Neural cell (in vitro differentiated cells): Measurements from ENCODE around the gene GLCE. TPM values are rescaled to one million over a fixed set of nuclear protein-coding genes. Genes with fewer than 3 reads are reported as not detected.
"Not testable (repeated sequence)": the region's sequence is repeated elsewhere in the genome, so short reads cannot be mapped to it uniquely, and the experiment has no call there.

ENCODE experiments used
- H2AFZ ChIP-seq: fragments of 200-600, 300-800 bp; sonication (generic), shearing (Covaris generic); 2 replicates; pipeline ENCODE4 v1.6.0; 2014; ENCODE audit warnings: low read depth, mild to moderate bottlenecking, antibody characterized with exemption, low read length, moderate library complexity
- H3F3A ChIP-seq: fragments of 200-600 bp; shearing (Covaris generic); 2 replicates; pipeline ENCODE4 v1.6.1; 2016; ENCODE audit warnings: mild to moderate bottlenecking, moderate library complexity, mixed read lengths, antibody characterized with exemption, low read length; ENCODE audit not compliant: insufficient read depth, poor library complexity, severe bottlenecking
- H3K27ac ChIP-seq: fragments of 200-600, 300-800 bp; sonication (generic), shearing (Covaris generic); 2 replicates; pipeline ENCODE4 v1.5.1; 2014; ENCODE audit warnings: mild to moderate bottlenecking, low read length, moderate library complexity
- H3K27me3 ChIP-seq: fragments of 300-800, 200-600 bp; sonication (generic), shearing (Covaris generic); 2 replicates; pipeline ENCODE4 v1.6.0; 2014; ENCODE audit warnings: mild to moderate bottlenecking, low read depth, low read length, moderate library complexity; ENCODE audit not compliant: insufficient read depth
- H3K36me3 ChIP-seq: fragments of 300-800, 200-600 bp; sonication (generic), shearing (Covaris generic); 2 replicates; pipeline ENCODE4 v1.5.1; 2014; ENCODE audit warnings: mild to moderate bottlenecking, antibody characterized with exemption, low read length, moderate library complexity; ENCODE audit not compliant: insufficient read depth
- H3K4me2 ChIP-seq: fragments of 300-800, 200-600 bp; sonication (generic), shearing (Covaris generic); 2 replicates; pipeline ENCODE4 v1.6.0; 2014; ENCODE audit warnings: mild to moderate bottlenecking, low read length
- H3K4me3 ChIP-seq: fragments of 300-800, 200-600 bp; sonication (generic), shearing (Covaris generic); 2 replicates; pipeline ENCODE4 v1.5.1; 2014; ENCODE audit warnings: mild to moderate bottlenecking, low read length, moderate library complexity
- H3K79me2 ChIP-seq: fragments of 200-600 bp; shearing (Covaris generic); replicated peaks from 2 replicates; pipeline ENCODE4 v1.6.0; 2014; ENCODE audit warnings: mild to moderate bottlenecking, low read length, moderate library complexity; ENCODE audit not compliant: insufficient read depth
- H3K9ac ChIP-seq: fragments of 300-800, 200-600 bp; sonication (generic), shearing (Covaris generic); 2 replicates; pipeline ENCODE4 v1.6.1; 2016; ENCODE audit warnings: mild to moderate bottlenecking, low read length, mixed read lengths
- H3K9me2 ChIP-seq: fragments of 200-600 bp; shearing (Covaris generic); 2 replicates; pipeline ENCODE4 v1.6.1; 2016; ENCODE audit warnings: mild to moderate bottlenecking, low read length, mixed read lengths; ENCODE audit not compliant: insufficient read depth
- H3K9me3 ChIP-seq: fragments of 200-600, 300-800 bp; sonication (generic), shearing (Covaris generic); 2 replicates; pipeline ENCODE4 v1.6.1; 2016; ENCODE audit warnings: mild to moderate bottlenecking, mixed run types, low read length, moderate library complexity, mixed read lengths
- H4K20me1 ChIP-seq: fragments of 200-600 bp; shearing (Covaris generic); 2 replicates; pipeline ENCODE4 v1.6.1; 2016; ENCODE audit warnings: mild to moderate bottlenecking, mixed run types; ENCODE audit not compliant: insufficient read depth
- CTCF ChIP-seq: fragments of 450-650 bp; IDR thresholded peaks from 2 replicates; pipeline ENCODE4 v1.5.1; 2014; ENCODE audit warnings: antibody characterized with exemption, mild to moderate bottlenecking, moderate library complexity; ENCODE audit not compliant: poor library complexity, severe bottlenecking
- EP300 ChIP-seq: fragments of 450-650 bp; conservative IDR thresholded peaks from 2 replicates; pipeline ENCODE4 v1.6.1; 2014; ENCODE audit warnings: antibody characterized with exemption, mild to moderate bottlenecking, moderate library complexity; ENCODE audit not compliant: poor library complexity, severe bottlenecking
- EZH2 ChIP-seq: fragments of 200-600, 300-800 bp; shearing (Covaris generic), sonication (generic); IDR thresholded peaks from 2 replicates; pipeline ENCODE4 v1.6.1; 2014; ENCODE audit warnings: antibody characterized with exemption, low read length, borderline replicate concordance, mild to moderate bottlenecking; ENCODE audit not compliant: insufficient read depth, poor library complexity, severe bottlenecking
- MXI1 ChIP-seq: fragments of 450-650 bp; conservative IDR thresholded peaks from 2 replicates; pipeline ENCODE4 v1.6.1; 2014; ENCODE audit warnings: antibody characterized with exemption, mild to moderate bottlenecking; ENCODE audit not compliant: poor library complexity, severe bottlenecking
- POLR2AphosphoS5 ChIP-seq: IDR thresholded peaks from 2 replicates; pipeline ENCODE4 v1.6.1; 2012
- RAD21 ChIP-seq: fragments of 450-650 bp; conservative IDR thresholded peaks from 2 replicates; pipeline ENCODE4 v1.6.1; 2014; ENCODE audit warnings: antibody characterized with exemption, mild to moderate bottlenecking, moderate library complexity
- REST ChIP-seq: IDR thresholded peaks from 2 replicates; pipeline ENCODE4 v1.6.1; 2012; ENCODE audit warnings: borderline replicate concordance
- SMC3 ChIP-seq: fragments of 450-650 bp; conservative IDR thresholded peaks from 2 replicates; pipeline ENCODE4 v1.6.1; 2014; ENCODE audit warnings: antibody characterized with exemption, mild to moderate bottlenecking, moderate library complexity; ENCODE audit not compliant: poor library complexity
- TAF1 ChIP-seq: IDR thresholded peaks from 2 replicates; pipeline ENCODE4 v1.6.1; 2012; ENCODE audit warnings: low read depth
- polyA plus RNA-seq: library from polyadenylated mRNA; depleted of rRNA; stranded (reverse); fragments of >200 nt; gene quantifications from 2 replicates; pipeline ENCODE4 v1.2.3, GENCODE V29; 2014

GLCE gene
- polyA plus RNA-seq, 1 donor from 2014 or later = 31.5 TPM

GRCh38 chr15:69165637-69166025 is 5.2 kb downstream of the GLCE start:
- no peaks in the 10 kb centered on the region for H3K27me3 ChIP-seq
- no peak overlapping the region for H3K27ac ChIP-seq
- no peak overlapping the region for H2AFZ ChIP-seq
- H3F3A ChIP-seq = no peaks in the 10 kb centered on the region
- no peaks in the 10 kb centered on the region for H3K9me3 ChIP-seq
- no peak overlapping the region for H3K4me3 ChIP-seq
- no peak for TF ChIP-seq SMC3
- no peak for TF ChIP-seq MXI1
- no peak for TF ChIP-seq TAF1
- TF ChIP-seq POLR2AphosphoS5 = no peak
- no peak for TF ChIP-seq RAD21
- TF ChIP-seq CTCF = no peak
- H3K36me3 ChIP-seq = no peaks in the 10 kb centered on the region
- H3K9ac ChIP-seq = no peak overlapping the region
- no peak overlapping the region for H3K4me2 ChIP-seq
- peaks cover 3% of the 10 kb centered on the region for H4K20me1 ChIP-seq
- no peaks in the 10 kb centered on the region for H3K9me2 ChIP-seq
- peaks cover 27% of the 10 kb centered on the region for H3K79me2 ChIP-seq

GRCh38 chr15:69167218-69167846 is 6.9 kb downstream of the GLCE start:
- Histone ChIP-seq H3F3A (no peaks in the 10 kb centered on the region), H3K4me3 (no peak overlapping the region), H3K27ac (no peak overlapping the region), H3K9me2 (no peaks in the 10 kb centered on the region), H3K9me3 (no peaks in the 10 kb centered on the region), H2AFZ (no peak overlapping the region), H4K20me1 (no peaks in the 10 kb centered on the region), H3K9ac (no peak overlapping the region), H3K27me3 (no peaks in the 10 kb centered on the region), H3K4me2 (no peak overlapping the region), H3K36me3 (no peaks in the 10 kb centered on the region), H3K79me2 (peaks cover 27% of the 10 kb centered on the region)
- no peak for TF ChIP-seq SMC3
- no peak for TF ChIP-seq POLR2AphosphoS5
- no peak for TF ChIP-seq EZH2
- no peak for TF ChIP-seq RAD21
- no peak for TF ChIP-seq MXI1
- TF ChIP-seq TAF1 = no peak
- TF ChIP-seq CTCF = no peak
- no peak for TF ChIP-seq EP300
- no peak for TF ChIP-seq REST

GRCh38 chr15:69168361-69168760 is 7.9 kb downstream of the GLCE start:
- H3K79me2 ChIP-seq = peaks cover 19% of the 10 kb centered on the region
- not testable (repeated sequence) for H3F3A ChIP-seq

GRCh38 chr15:69169540-69169939 is 9.1 kb downstream of the GLCE start:
- H3K9me2 ChIP-seq, H3K9me3 ChIP-seq, H3K4me3 ChIP-seq, H3K27ac ChIP-seq, H3K79me2 ChIP-seq, H3F3A ChIP-seq, H3K36me3 ChIP-seq, H2AFZ ChIP-seq, H3K9ac ChIP-seq, H4K20me1 ChIP-seq, H3K27me3 ChIP-seq, H3K4me2 ChIP-seq: not testable (repeated sequence)

More at GRCh38 chr15:69168361-69168760, 7.9 kb downstream of the GLCE start:
- H3K9me3 ChIP-seq, H3K9ac ChIP-seq, H3K9me2 ChIP-seq, H4K20me1 ChIP-seq, H3K4me2 ChIP-seq, H3K27me3 ChIP-seq, H2AFZ ChIP-seq, H3K4me3 ChIP-seq, H3K36me3 ChIP-seq, H3K27ac ChIP-seq: not testable (repeated sequence)
